ENCODE measurements around the gene WDFY3. TPM values are rescaled to one million over a fixed set of nuclear protein-coding genes. Genes with fewer than 3 reads are reported as not detected.

The WDFY3 gene
- total RNA-seq, 4 donors from 2014 or later, result 31.7 to 139 (median 65.2) TPM

- no peaks in the 10 kb centered on the region for H3K27me3 ChIP-seq
- peaks cover 0 to 61% (median 0%) of the 10 kb centered on the region in 3 donors for H3K36me3 ChIP-seq
- H3K9me3 ChIP-seq, result no peaks in the 10 kb centered on the region
- H3K4me3 ChIP-seq, result no peak overlapping the region
- H3K27ac ChIP-seq, result no peak overlapping the region
- peaks cover 0 to 4% (median 0%) of the 10 kb centered on the region in 4 donors for H3K4me1 ChIP-seq
- no peak for DNase-seq
- TF ChIP-seq, protein P1, sequence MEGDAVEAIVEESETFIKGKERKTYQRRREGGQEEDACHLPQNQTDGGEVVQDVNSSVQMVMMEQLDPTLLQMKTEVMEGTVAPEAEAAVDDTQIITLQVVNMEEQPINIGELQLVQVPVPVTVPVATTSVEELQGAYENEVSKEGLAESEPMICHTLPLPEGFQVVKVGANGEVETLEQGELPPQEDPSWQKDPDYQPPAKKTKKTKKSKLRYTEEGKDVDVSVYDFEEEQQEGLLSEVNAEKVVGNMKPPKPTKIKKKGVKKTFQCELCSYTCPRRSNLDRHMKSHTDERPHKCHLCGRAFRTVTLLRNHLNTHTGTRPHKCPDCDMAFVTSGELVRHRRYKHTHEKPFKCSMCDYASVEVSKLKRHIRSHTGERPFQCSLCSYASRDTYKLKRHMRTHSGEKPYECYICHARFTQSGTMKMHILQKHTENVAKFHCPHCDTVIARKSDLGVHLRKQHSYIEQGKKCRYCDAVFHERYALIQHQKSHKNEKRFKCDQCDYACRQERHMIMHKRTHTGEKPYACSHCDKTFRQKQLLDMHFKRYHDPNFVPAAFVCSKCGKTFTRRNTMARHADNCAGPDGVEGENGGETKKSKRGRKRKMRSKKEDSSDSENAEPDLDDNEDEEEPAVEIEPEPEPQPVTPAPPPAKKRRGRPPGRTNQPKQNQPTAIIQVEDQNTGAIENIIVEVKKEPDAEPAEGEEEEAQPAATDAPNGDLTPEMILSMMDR (IDR thresholded peaks at IDR 0.05), result no peak
- no peak for TF ChIP-seq POLR2A (IDR thresholded peaks at IDR 0.05)
Observed at GRCh38 chr4:84697159-84697558, 269.3 kb downstream of the WDFY3 start.

- TF ChIP-seq POLR2A (IDR thresholded peaks at IDR 0.05), result no peak
- TF ChIP-seq, protein P1 (IDR thresholded peaks at IDR 0.05), result no peak
- no peak overlapping the region for H3K27ac ChIP-seq
- peaks cover 0 to 66% (median 0%) of the 10 kb centered on the region in 3 donors for H3K36me3 ChIP-seq
- no peaks in the 10 kb centered on the region for H3K27me3 ChIP-seq
- no peaks in the 10 kb centered on the region for H3K4me1 ChIP-seq
- no peak for DNase-seq
- H3K4me3 ChIP-seq, result no peak overlapping the region
- no peaks in the 10 kb centered on the region for H3K9me3 ChIP-seq
Observed at GRCh38 chr4:84691800-84692199, 274.7 kb downstream of the WDFY3 start.

DNA sequence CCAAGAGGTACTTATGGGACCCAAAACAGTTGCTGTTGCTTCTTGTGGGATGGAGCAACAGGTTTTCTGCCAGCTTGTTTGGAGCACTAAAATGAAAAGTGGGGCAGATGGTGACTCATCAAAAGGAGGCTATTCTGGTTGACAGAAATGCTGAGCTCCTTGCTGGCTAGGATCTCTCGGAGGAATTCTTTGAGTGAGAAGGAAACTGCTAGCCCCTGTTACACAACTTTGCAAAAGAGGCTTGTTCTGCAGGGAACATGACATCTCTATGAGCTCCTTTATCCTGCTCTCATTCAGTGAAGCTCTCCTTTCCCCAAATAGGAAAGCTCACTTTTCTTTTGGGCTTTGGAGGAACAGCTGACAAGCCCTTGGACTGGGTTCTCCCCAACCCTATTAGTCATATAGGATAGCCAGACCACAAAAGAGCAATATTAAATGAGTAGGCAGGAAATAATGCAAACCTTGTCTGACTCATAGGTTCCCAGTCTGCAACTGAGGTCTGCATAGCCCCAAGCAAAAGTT is 275.3 kb downstream of the WDFY3 start:
- Histone ChIP-seq H3K9me3 (no peaks in the 10 kb centered on the region), H3K4me1 (no peaks in the 10 kb centered on the region), H3K27ac (no peak overlapping the region), H3K27me3 (no peaks in the 10 kb centered on the region), H3K36me3 (peaks cover 0 to 66% (median 0%) of the 10 kb centered on the region in 3 donors), H3K4me3 (no peak overlapping the region)
- TF ChIP-seq POLR2A (IDR thresholded peaks at IDR 0.05), result no peak
- TF ChIP-seq, protein P1 (IDR thresholded peaks at IDR 0.05), result no peak
- no peak for DNase-seq

DNA sequence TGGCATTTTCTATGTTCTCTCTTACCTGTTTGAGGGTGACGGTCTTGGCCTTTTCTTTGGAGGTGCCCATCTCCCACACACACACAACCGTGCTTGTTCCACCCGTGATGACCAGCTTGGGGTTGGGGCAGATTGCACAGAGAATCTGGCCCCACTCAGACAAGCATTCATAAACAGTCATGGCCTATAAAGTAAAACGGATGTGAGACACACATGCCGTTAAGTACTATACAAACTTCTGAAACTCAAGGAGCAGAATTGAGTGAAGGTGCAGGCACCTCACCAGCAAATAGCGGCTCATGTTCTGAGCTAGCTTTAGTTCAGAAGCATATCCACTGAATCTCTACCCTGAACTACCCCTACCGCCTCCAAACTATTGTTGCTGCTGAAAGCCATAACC is 276.0 kb downstream of the WDFY3 start:
- TF ChIP-seq, protein P1 (IDR thresholded peaks at IDR 0.05), result no peak
- no peak for TF ChIP-seq POLR2A (IDR thresholded peaks at IDR 0.05)
- Histone ChIP-seq H3K4me1 (no peaks in the 10 kb centered on the region), H3K27me3 (no peaks in the 10 kb centered on the region), H3K36me3 (peaks cover 0 to 58% (median 0%) of the 10 kb centered on the region in 3 donors), H3K27ac (no peak overlapping the region), H3K4me3 (no peak overlapping the region), H3K9me3 (no peaks in the 10 kb centered on the region)
- DNase-seq, result no peak

DNA sequence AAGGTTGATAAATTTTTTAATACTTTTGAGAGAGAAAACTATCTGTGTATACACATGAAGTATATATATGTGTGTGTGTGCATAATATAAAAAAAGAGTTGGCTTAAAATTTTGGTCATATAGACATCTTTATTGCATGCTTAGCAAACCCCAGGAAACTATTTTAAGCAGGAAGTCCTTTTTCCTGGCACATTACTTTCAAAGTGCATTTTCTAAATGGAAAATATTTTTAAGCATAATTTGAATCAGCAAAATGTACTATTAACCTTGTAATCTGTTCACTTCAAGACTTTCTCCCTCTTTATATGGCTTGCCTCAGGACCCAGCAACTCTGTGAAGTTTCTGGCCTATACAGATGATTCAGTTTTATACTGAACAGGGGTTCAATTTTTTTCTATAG is 277.3 kb downstream of the WDFY3 start:
- H3K4me3 ChIP-seq, result no peak overlapping the region
- H3K4me1 ChIP-seq, result no peaks in the 10 kb centered on the region
- no peak overlapping the region for H3K27ac ChIP-seq
- DNase-seq, result no peak
- no peaks in the 10 kb centered on the region for H3K9me3 ChIP-seq
- no peaks in the 10 kb centered on the region for H3K27me3 ChIP-seq
- peaks cover 0 to 58% (median 0%) of the 10 kb centered on the region in 3 donors for H3K36me3 ChIP-seq
- TF ChIP-seq, protein P1 (IDR thresholded peaks at IDR 0.05), result no peak
- TF ChIP-seq POLR2A (IDR thresholded peaks at IDR 0.05), result no peak

DNA sequence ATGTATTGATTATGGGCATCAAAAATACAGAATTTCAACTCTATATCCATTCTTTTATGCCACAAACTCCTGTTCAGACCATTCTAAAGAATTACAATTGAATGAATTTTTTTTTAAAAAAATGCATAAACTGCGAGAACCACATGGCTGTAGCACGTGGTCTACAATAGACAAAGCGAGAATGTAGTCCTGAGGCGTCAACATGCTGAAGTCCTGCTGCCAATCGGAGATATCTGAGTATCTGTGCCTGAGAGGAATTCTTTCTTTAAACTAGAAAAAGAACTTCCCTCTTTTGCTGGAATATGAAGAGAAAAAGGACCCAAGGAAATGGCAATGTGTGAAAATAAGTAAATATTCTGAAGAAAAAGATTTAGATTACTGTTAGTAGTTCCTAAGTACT is 277.9 kb downstream of the WDFY3 start:
- Histone ChIP-seq H3K4me3 (no peak overlapping the region), H3K4me1 (no peaks in the 10 kb centered on the region), H3K36me3 (peaks cover 0 to 59% (median 0%) of the 10 kb centered on the region in 3 donors), H3K27ac (no peak overlapping the region), H3K9me3 (no peaks in the 10 kb centered on the region), H3K27me3 (no peaks in the 10 kb centered on the region)
- no peak for DNase-seq
- TF ChIP-seq POLR2A (IDR thresholded peaks at IDR 0.05), result no peak
- TF ChIP-seq, protein P1 (IDR thresholded peaks at IDR 0.05), result no peak

Data from Peyer's patch (tissue), 4 donors.